Spinal cord (tissue), 10 donors: ENCODE results near the gene HS3ST5. TPM values are rescaled to one million over a fixed set of nuclear protein-coding genes. Genes with fewer than 3 reads are reported as not detected.

Source experiments
- DNase-seq, 6 donors: peaks; one replicate each; pipeline versions ENCODE4 v3.0.0 to v3.0.0-alpha.2; 2013 to 2015; ENCODE audit warnings: low spot score in 6 of 6, low read depth in 4 of 6
- H3K27ac ChIP-seq: one replicate; pipeline ENCODE4 v1.5.1; 2013; ENCODE audit warnings: low read depth, low read length, control low read depth
- H3K27me3 ChIP-seq: one replicate; pipeline ENCODE4 v1.6.1; 2013; ENCODE audit warnings: low read length; ENCODE audit not compliant: control insufficient read depth, insufficient read depth
- H3K36me3 ChIP-seq: one replicate; pipeline ENCODE4 v1.6.1; 2013; ENCODE audit warnings: low read length; ENCODE audit not compliant: control insufficient read depth, insufficient read depth
- H3K4me1 ChIP-seq: one replicate; pipeline ENCODE4 v1.6.1; 2013; ENCODE audit warnings: low read length; ENCODE audit not compliant: control insufficient read depth, insufficient read depth
- H3K4me3 ChIP-seq: one replicate; pipeline ENCODE4 v1.5.1; 2013; ENCODE audit warnings: low read depth, low read length, control low read depth
- H3K9me3 ChIP-seq: one replicate; pipeline ENCODE4 v1.6.1; 2013; ENCODE audit warnings: low read length; ENCODE audit not compliant: control insufficient read depth, insufficient read depth
- WGBS: methylation state at CpG from one replicate; pipeline ENCODE4 v1.1.5; 2013; ENCODE audit warnings: missing lambda C conversion rate; ENCODE audit not compliant: insufficient coverage; 5-methylcytosine and 5-hydroxymethylcytosine counted together
- polyA plus RNA-seq, 2 donors: library from polyadenylated mRNA; unstranded; fragments of 120-200 nt; gene quantifications; one replicate each; pipeline ENCODE4 v1.2.1, GENCODE V29; 2013; ENCODE audit not compliant: insufficient read length in 2 of 2
- total RNA-seq, 2 donors: library from RNA; depleted of rRNA in 1 of 2; stranded (reverse); fragments of 120-200 nt in 1 of 2; fragments of >200 nt in 1 of 2; gene quantifications; one replicate each; pipeline versions ENCODE4 v1.2.3 to v1.2.4, GENCODE V29; 2013 to 2014
- donor health status: healthy.

The HS3ST5 gene
- total and polyA plus RNA-seq, 4 donors, result 4.1 to 25.8 (median 21.9) TPM

DNA sequence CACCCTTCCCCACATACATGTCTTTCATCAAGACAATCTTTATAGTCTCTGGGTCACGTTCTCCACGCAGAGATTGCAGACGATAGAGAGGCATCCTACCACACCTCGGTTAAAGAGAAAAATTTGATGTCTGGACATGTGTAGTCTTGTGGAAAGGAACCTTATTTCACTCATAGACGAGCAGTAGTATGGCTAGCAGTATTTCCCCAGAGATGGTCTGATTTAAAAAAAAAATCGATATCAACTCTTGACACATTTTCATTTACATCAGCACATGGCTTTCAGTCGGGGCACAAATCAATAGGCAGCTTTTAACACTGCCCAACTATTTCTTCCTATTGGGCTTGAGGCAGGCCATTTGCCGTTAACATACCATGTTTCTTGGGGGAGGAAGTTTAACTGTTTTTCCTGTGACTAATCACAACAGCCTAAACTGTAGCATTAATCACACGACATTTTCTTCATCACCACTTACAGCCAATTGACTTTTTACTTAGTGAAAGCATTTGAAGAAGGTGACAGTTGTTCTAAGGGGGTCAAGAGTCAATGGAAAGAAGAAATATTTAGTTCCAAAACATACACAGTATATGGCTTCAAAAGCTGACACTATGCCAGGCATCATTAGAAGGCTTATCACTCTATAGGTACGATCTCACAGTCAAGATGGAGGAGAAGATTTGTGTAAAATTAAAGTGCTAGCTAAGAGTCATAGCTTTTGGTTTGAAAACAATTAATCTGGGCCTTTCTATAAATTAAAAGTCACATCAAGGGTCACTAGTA, 242.4 kb downstream of the HS3ST5 start:
- DNase-seq, result peak in 1 of 6 donors; percentile 27

DNA sequence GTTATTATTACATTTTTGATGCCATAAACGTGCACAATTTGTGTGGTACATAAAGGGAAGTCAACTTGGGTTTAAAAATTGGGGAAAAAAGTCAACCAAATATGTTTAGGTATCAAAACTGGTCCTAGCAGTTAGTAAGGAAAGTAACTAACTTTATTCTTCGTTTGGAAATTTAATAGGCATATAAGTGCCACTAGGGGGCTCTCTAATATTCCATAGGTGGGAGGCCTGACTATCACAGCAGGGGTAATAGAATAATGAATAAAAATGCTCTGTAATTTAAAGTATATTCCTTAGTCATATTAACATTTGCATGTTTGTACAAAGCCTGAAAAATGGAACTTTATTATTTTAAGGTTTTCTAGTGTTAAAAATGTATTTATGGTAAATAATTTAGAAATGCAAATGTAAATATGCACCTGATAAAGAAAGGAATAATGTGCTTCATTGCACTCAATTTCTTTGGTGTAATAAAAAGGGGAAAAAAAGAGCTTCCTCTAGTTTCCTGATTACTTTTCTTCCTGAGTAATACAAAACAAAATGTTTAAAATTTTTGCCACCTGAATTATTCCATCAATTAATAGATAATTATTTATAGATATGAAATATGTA, 246.2 kb downstream of the HS3ST5 start:
- Histone ChIP-seq H3K27me3 (no peaks in the 10 kb centered on the region), H3K27ac (no peak overlapping the region), H3K36me3 (no peaks in the 10 kb centered on the region), H3K4me1 (no peaks in the 10 kb centered on the region), H3K9me3 (no peaks in the 10 kb centered on the region), H3K4me3 (no peak overlapping the region)
- WGBS, result 0% methylated on average over 1 of the region's 2 CpGs
- DNase-seq, result peak in 4 of 6 donors; percentile 15 to 91 (median 36)

More for the DNA sequence above, 242.4 kb downstream of the HS3ST5 start:
- no peak overlapping the region for H3K4me3 ChIP-seq
- H3K9me3 ChIP-seq, result no peaks in the 10 kb centered on the region
- no peaks in the 10 kb centered on the region for H3K36me3 ChIP-seq
- H3K27me3 ChIP-seq, result no peaks in the 10 kb centered on the region
- no peaks in the 10 kb centered on the region for H3K4me1 ChIP-seq
- no peak overlapping the region for H3K27ac ChIP-seq
- WGBS, result no CpG with 5 or more reads among the region's 10 CpGs

DNA sequence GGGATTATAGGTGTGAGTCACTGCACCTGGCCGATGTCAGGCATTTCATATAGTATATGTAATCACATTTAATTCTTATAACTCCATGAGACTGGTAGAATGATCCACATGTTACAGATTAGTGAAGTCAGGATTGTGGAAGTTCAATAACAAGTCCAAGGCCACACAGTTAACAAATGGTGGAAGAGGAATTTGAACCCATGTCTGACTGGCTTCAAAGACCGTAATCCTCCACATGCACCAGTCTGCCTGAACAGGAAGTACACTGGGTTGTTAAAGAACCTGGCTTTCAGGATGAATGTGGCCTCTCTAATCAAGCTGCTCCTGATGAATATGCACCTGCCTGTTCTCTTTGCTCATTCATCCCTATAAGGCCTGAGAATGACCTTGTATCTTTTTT, 249.9 kb downstream of the HS3ST5 start:
- Histone ChIP-seq H3K4me1 (no peaks in the 10 kb centered on the region), H3K36me3 (no peaks in the 10 kb centered on the region), H3K27ac (no peak overlapping the region), H3K4me3 (no peak overlapping the region), H3K27me3 (no peaks in the 10 kb centered on the region), H3K9me3 (no peaks in the 10 kb centered on the region)
- 100% methylated on average over 1 of the region's 2 CpGs for WGBS
- no peak for DNase-seq

DNA sequence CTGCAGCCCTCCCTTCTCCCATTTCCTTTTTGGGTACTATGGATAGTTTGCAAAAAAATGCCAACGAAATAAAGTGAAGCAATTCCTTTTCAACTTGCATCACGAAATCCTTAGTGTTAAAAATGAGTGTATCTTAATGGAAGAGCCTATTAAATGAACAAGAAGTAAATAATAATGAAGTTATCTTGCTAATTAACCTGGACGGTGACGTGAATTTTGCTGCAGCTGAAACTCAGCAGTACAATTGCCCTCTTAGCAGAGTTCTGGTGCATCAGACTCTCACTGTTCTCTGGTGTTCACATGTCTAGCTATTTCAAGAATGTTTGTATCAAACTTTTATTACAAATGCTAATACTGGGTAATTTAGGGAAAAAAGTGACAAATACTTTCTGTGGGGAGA, 252.2 kb downstream of the HS3ST5 start:
- Histone ChIP-seq H3K4me1 (no peaks in the 10 kb centered on the region), H3K36me3 (no peaks in the 10 kb centered on the region), H3K27me3 (no peaks in the 10 kb centered on the region), H3K27ac (no peak overlapping the region), H3K4me3 (no peak overlapping the region), H3K9me3 (no peaks in the 10 kb centered on the region)
- no CpG with 5 or more reads among the region's 4 CpGs for WGBS
- no peak for DNase-seq

DNA sequence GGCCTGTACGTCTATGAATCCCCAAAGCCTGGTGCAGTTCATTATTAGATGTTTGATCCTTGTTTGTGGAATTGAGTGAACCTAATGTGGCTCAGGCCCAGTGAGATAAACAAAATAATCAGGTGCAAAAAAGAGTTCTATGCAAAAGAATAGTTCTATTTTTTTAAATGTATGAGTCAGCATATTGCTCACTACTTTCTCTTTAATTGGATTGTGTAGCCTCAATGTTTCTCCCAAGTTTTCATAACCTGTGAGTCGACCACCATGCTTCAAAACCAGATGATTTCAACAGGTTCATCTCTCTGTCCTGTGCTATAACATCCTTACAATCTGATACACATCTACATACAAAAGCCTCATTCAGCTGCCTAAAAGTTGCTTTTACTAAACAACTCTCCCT, 255.3 kb downstream of the HS3ST5 start:
- no peak for DNase-seq
- 100% methylated on average over 1 of the region's 2 CpGs for WGBS
- H3K27ac ChIP-seq, result no peak overlapping the region

DNA sequence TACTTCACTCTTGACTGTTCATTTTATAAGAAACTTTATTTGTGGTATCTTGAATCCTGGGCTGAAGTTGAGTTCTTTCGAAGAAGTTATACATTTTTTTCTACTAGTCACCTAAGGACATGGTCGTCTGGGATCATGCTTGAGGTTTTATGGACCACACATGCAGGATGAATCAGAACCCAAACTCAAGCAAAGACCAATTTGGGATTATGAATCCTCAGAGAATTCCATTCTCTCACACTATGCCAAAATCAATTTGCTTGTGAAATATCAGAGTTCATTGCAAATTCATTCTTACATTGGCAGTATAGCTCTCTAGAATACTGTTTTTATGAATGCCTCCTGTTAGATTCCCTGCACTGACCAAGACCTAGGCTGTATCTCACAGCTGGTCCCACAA, 257.6 kb downstream of the HS3ST5 start:
- 93% methylated on average over 2 of the region's 2 CpGs for WGBS
- Histone ChIP-seq H3K4me1 (no peaks in the 10 kb centered on the region), H3K27ac (no peak overlapping the region), H3K27me3 (no peaks in the 10 kb centered on the region), H3K4me3 (no peak overlapping the region), H3K36me3 (no peaks in the 10 kb centered on the region), H3K9me3 (peaks cover 3% of the 10 kb centered on the region)
- DNase-seq, result no peak

More for the DNA sequence above, 255.3 kb downstream of the HS3ST5 start:
- Histone ChIP-seq H3K4me3 (no peak overlapping the region), H3K9me3 (no peaks in the 10 kb centered on the region), H3K36me3 (no peaks in the 10 kb centered on the region), H3K4me1 (no peaks in the 10 kb centered on the region), H3K27me3 (no peaks in the 10 kb centered on the region)

DNA sequence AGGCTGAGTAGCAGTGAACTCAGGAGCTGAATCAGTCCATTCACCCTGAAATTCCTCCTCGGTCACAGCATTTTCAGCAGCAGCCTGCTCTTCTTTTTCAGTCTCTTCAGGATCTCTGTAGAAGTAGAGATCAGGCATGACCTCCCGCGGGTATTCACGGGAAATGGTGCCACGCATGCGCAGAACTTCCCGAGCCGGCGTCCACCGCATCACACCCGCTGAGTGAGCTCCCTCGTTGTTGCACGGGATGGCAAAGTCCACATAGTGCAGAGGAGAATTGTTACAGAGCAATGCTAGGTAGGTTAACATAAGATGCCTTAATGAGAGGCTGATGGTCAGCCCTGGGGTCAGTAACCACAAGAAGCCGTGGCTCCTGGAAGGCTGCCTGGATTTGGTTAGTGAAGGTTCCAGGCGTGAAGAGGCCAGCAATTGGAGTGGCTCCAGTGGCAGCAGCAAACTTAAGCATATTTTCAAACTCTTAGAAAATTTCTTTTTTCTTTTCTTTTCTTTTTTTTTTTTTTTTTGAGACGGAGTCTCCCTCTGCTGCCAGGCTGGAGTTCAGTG, 258.4 kb downstream of the HS3ST5 start:
- no peak for DNase-seq
- Histone ChIP-seq H3K27me3 (no peaks in the 10 kb centered on the region), H3K27ac (no peak overlapping the region), H3K4me3 (no peak overlapping the region), H3K4me1 (no peaks in the 10 kb centered on the region), H3K9me3 (peaks cover 5% of the 10 kb centered on the region), H3K36me3 (no peaks in the 10 kb centered on the region)
- 97% methylated on average over 13 of the region's 16 CpGs for WGBS

DNA sequence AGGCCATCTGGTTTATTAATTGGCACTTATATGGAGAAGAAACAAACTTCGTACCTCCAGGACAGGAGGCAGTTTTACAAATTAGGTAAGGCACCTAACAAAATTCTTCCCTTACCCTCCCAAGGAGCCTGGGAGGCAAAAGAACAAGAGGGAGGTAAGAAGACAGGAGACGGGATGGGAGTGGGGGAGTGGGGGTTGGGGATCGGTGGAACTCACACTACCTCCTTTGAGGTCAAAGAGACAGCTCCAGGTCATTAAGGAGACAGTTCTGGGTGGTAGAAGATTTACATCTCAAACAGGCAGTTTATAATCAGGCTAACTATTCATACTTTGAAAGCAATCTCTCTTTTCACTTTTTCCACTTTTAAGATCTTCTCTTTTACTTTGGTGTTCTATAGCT, 259.6 kb downstream of the HS3ST5 start:
- Histone ChIP-seq H3K4me1 (no peaks in the 10 kb centered on the region), H3K36me3 (no peaks in the 10 kb centered on the region), H3K27me3 (no peaks in the 10 kb centered on the region), H3K4me3 (no peak overlapping the region), H3K9me3 (peaks cover 5% of the 10 kb centered on the region), H3K27ac (no peak overlapping the region)
- no CpG with 5 or more reads among the region's 3 CpGs for WGBS
- no peak for DNase-seq

DNA sequence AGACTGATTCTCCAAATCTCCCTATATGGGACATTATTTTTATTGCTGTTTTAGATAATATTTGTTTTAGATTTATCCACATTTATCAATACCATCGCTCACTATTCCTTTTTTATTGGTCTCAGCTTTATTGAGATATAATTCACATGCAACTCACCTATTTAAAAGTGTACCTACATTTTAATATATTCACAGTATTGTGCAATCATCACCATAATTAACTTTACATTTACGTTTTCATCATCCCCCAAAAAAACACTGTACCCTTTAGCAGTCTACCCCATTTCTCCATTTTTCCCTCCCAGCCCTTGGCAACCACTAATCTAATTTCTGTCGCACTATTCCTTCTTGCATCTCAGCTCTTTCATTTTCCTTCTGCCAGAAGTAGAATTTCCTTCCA, 261.1 kb downstream of the HS3ST5 start:
- 85% methylated on average over 2 of the region's 3 CpGs for WGBS
- Histone ChIP-seq H3K27me3 (no peaks in the 10 kb centered on the region), H3K4me3 (no peak overlapping the region), H3K4me1 (no peaks in the 10 kb centered on the region), H3K36me3 (no peaks in the 10 kb centered on the region), H3K9me3 (peaks cover 5% of the 10 kb centered on the region), H3K27ac (no peak overlapping the region)
- DNase-seq, result no peak
